Endothelial cell (in vitro differentiated cells): ENCODE data around the gene ADAMTSL1. TPM values are rescaled to one million over a fixed set of nuclear protein-coding genes. Genes with fewer than 3 reads are reported as not detected.

Source experiments
- DNase-seq: peaks from one replicate; pipeline ENCODE4 v3.0.0; 2021; ENCODE audit warnings: low spot score
- H3K27ac Mint-ChIP-seq: one replicate; pipeline ENCODE4 v1.8.0; 2021; ENCODE audit warnings: mixed read lengths, inconsistent platforms; ENCODE audit not compliant: unreplicated experiment
- H3K27me3 Mint-ChIP-seq: one replicate; pipeline ENCODE4 v1.8.0; 2021; ENCODE audit warnings: mild to moderate bottlenecking, moderate library complexity, mixed read lengths, inconsistent platforms; ENCODE audit not compliant: unreplicated experiment
- H3K36me3 Mint-ChIP-seq: one replicate; pipeline ENCODE4 v1.8.0; 2021; ENCODE audit warnings: mild to moderate bottlenecking, low read depth, mixed read lengths, inconsistent platforms; ENCODE audit not compliant: unreplicated experiment
- H3K4me1 Mint-ChIP-seq: one replicate; pipeline ENCODE4 v1.8.0; 2021; ENCODE audit warnings: mild to moderate bottlenecking, mixed read lengths, inconsistent platforms; ENCODE audit not compliant: unreplicated experiment
- H3K4me3 Mint-ChIP-seq: one replicate; pipeline ENCODE4 v1.8.0; 2021; ENCODE audit warnings: mild to moderate bottlenecking, mixed read lengths, inconsistent platforms; ENCODE audit not compliant: unreplicated experiment
- H3K9me3 Mint-ChIP-seq: one replicate; pipeline ENCODE4 v1.8.0; 2021; ENCODE audit warnings: mixed read lengths, inconsistent platforms; ENCODE audit not compliant: unreplicated experiment
- total RNA-seq: library from RNA; stranded (reverse); fragmentation: NEBNext Ultra II Directional; extraction: Animal tissue kit (Norgen Biotek cat#: 25700); gene quantifications from one replicate; pipeline ENCODE4 v1.2.1, GENCODE V29; 2021; ENCODE audit not compliant: unreplicated experiment
- TF ChIP-seq, protein P1 (sequence below): fragments of 200-600 bp; sonication (generic); IDR thresholded peaks from one replicate; pipeline ENCODE4 v1.5.0; 2021; ENCODE audit warnings: antibody characterized with exemption; ENCODE audit not compliant: unreplicated experiment

ADAMTSL1 gene
- total RNA-seq, 1 donor from 2014 or later = 18.2 TPM

DNA sequence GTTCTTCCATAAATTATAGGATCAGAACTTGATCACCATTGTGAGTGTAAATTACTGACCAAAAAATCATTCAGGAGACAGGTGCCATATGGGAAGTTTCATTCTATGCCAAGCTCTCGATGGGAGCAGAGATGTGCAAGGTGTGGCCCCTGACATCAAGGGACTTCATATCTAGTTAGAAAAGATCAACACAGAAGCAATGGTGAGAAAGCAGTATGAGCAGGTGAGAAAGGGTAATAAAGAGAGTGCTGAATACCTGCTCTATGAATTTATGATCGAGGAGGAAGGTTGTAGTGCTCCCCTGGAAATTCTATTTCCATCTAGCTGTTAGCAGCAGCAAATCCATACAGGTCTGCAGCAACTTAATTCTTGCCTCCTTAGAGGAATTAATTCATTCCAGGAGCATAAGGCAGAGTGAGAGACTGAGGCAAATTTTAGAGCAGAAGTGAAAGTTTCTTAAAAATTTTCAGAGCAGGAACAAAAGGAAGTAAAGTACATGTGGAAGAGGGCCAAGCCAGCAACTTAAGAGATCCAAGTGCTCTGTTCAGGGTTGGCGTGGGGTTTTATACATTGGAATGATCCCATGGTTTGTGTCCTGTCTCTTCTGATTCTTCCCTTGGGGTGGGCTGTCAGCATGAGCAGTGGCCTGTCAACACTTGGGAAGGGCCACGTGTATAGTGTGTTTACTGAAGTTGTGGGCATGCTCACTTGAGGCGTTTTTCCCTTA is 377.3 kb downstream of the ADAMTSL1 start:
- Mint-ChIP-seq H3K4me1 (peaks cover 6% of the 10 kb centered on the region), H3K27me3 (no peaks in the 10 kb centered on the region), H3K36me3 (no peaks in the 10 kb centered on the region), H3K9me3 (no peaks in the 10 kb centered on the region), H3K27ac (no peak overlapping the region), H3K4me3 (no peak overlapping the region)
- DNase-seq = no peak
- TF ChIP-seq, protein P1, sequence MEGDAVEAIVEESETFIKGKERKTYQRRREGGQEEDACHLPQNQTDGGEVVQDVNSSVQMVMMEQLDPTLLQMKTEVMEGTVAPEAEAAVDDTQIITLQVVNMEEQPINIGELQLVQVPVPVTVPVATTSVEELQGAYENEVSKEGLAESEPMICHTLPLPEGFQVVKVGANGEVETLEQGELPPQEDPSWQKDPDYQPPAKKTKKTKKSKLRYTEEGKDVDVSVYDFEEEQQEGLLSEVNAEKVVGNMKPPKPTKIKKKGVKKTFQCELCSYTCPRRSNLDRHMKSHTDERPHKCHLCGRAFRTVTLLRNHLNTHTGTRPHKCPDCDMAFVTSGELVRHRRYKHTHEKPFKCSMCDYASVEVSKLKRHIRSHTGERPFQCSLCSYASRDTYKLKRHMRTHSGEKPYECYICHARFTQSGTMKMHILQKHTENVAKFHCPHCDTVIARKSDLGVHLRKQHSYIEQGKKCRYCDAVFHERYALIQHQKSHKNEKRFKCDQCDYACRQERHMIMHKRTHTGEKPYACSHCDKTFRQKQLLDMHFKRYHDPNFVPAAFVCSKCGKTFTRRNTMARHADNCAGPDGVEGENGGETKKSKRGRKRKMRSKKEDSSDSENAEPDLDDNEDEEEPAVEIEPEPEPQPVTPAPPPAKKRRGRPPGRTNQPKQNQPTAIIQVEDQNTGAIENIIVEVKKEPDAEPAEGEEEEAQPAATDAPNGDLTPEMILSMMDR = no peak

DNA sequence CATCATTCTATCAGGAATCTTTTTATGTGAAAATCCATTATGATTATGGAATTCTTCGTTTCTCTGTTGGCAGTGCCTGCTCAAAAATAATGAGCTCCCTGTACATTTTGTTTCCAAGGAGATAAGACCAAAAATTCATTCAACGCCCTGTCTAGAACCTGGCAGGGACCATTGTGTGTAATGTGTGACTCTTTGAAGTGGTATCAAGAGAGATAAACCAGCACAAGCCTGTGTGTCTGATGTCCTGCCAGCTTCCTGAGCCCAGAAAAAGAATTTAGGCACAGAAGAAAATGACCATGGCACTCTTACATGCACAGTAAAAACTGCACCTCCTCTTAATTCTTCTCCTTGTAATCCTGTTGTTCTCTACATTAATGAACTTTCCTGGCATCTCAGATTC is 381.7 kb downstream of the ADAMTSL1 start:
- no peak overlapping the region for H3K4me3 Mint-ChIP-seq
- no peaks in the 10 kb centered on the region for H3K36me3 Mint-ChIP-seq
- no peak overlapping the region for H3K27ac Mint-ChIP-seq
- no peaks in the 10 kb centered on the region for H3K4me1 Mint-ChIP-seq
- no peaks in the 10 kb centered on the region for H3K27me3 Mint-ChIP-seq
- no peak for DNase-seq
- TF ChIP-seq, protein P1 = no peak
- no peaks in the 10 kb centered on the region for H3K9me3 Mint-ChIP-seq

DNA sequence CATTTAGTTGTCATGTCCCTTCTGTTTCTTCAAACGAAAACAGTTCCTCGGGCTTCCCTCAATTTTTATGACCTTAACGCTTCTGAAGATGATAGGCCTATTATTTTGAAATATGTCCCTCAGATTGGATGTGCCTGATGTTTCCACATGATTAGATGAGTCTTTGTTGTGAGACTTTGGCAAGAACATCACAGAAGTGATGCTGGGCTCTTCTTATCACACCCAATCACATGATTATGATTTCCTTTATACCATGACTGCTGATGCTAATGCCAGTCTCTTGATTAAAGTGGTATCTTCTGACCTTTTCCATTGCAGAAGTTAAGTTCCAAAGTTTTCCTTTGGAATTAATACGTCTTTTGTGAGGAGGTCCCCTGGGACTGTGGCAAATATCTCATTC is 383.4 kb downstream of the ADAMTSL1 start:
- Mint-ChIP-seq H3K4me1 (peaks cover 7% of the 10 kb centered on the region), H3K27me3 (no peaks in the 10 kb centered on the region), H3K36me3 (no peaks in the 10 kb centered on the region), H3K9me3 (no peaks in the 10 kb centered on the region), H3K27ac (no peak overlapping the region), H3K4me3 (no peak overlapping the region)
- TF ChIP-seq, protein P1 = no peak
- no peak for DNase-seq

DNA sequence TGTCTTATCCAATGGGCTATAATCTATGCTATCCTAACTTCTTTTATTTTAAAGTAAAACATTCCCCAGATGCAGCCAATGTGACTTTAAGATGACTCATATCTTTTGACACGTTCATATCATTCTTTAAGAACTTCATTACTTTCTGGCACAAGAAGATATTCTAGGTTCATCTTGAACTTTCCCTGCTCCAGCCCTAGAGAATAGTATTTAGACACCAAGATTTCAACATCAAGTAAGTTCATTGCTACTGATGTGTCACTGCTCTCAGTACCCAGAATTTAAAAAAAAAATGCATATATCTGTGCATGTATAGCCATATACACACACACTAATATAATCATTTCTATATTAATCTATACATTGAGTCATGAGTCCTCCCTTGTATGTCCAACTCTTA is 383.8 kb downstream of the ADAMTSL1 start:
- H3K4me1 Mint-ChIP-seq = peaks cover 7% of the 10 kb centered on the region
- H3K27ac Mint-ChIP-seq = no peak overlapping the region
- DNase-seq = no peak
- H3K27me3 Mint-ChIP-seq = no peaks in the 10 kb centered on the region
- TF ChIP-seq, protein P1 = no peak
- no peaks in the 10 kb centered on the region for H3K9me3 Mint-ChIP-seq
- no peak overlapping the region for H3K4me3 Mint-ChIP-seq
- H3K36me3 Mint-ChIP-seq = no peaks in the 10 kb centered on the region
